C4-2B (cell line): ENCODE data around the gene GIPC3.

ENCODE experiments used
- CTCF ChIP-seq: fragments of 450-650 bp; conservative IDR thresholded peaks from 2 replicates; pipeline ENCODE4 v1.5.1; 2017; ENCODE audit warnings: mild to moderate bottlenecking
- ZFX ChIP-seq: fragments of 450-650 bp; IDR thresholded peaks from 2 replicates; pipeline ENCODE4 v1.6.1; 2017

- TF ChIP-seq CTCF, result no peak
- no peak for TF ChIP-seq ZFX
These were observed 22.2 kb downstream of the GIPC3 start for GRCh38 chr19:3607303-3608078.
